SK-N-SH (cell line): ENCODE measurements around the gene WDFY2. TPM values are rescaled to one million over a fixed set of nuclear protein-coding genes. Genes with fewer than 3 reads are reported as not detected.

Experiments used
- CTCF ChIA-PET: fragments of 300-600, 350-600 bp; formaldehyde crosslinking; extraction: SDS; loops from one replicate; lab custom pipeline; 2021; lab: Yijun Ruan, JAX
- POLR2A ChIA-PET: fragments of 350-600 bp; sonication (Branson Sonifier 250); formaldehyde crosslinking; extraction: SDS; loops from one replicate; lab custom pipeline; 2020; ENCODE audit warnings: antibody characterized with exemption, inconsistent platforms; lab: Yijun Ruan, JAX
- DNase-seq: peaks from one replicate; pipeline ENCODE4 v3.0.0; 2012
- H2AFZ ChIP-seq: fragments of 200-600 bp; sonication (generic); 2 replicates; pipeline ENCODE4 v1.8.1; 2016; ENCODE audit warnings: antibody characterized with exemption, mild to moderate bottlenecking, low read depth
- H3F3A ChIP-seq: fragments of 200-600 bp; sonication (generic); replicated peaks from 2 replicates; pipeline ENCODE3; 2016; ENCODE audit warnings: antibody characterized with exemption, mild to moderate bottlenecking; ENCODE audit not compliant: insufficient read depth
- H3K27ac ChIP-seq, 2 experiments: fragments of 200-500 bp in 1 of 2; fragments of 200-600 bp in 1 of 2; sonication (Bioruptor generic) in 1 of 2; sonication (generic), shearing (Covaris generic) in 1 of 2; 2 replicates each; pipeline versions ENCODE4 v1.5.1 to v1.6.1; 2014 to 2016; ENCODE audit warnings: low read depth in 2 of 2, inconsistent platforms in 1 of 2, low read length in 1 of 2, mild to moderate bottlenecking in 1 of 2, mixed read lengths in 1 of 2
- H3K27me3 ChIP-seq: fragments of 200-600 bp; sonication (generic), shearing (Covaris generic); 2 replicates; pipeline ENCODE4 v1.6.1; 2016; ENCODE audit warnings: mixed run types; ENCODE audit not compliant: insufficient read depth
- H3K36me3 ChIP-seq, 2 experiments: fragments of 200-500 bp in 1 of 2; fragments of 200-600 bp in 1 of 2; sonication (Bioruptor generic) in 1 of 2; sonication (generic) in 1 of 2; replicated peaks in 1 of 2; 2 replicates each; pipeline versions ENCODE3 to v1.5.1; 2014 to 2016; ENCODE audit warnings: low read length in 1 of 2, mild to moderate bottlenecking in 1 of 2; ENCODE audit not compliant: insufficient read depth in 2 of 2, control insufficient read depth in 1 of 2
- H3K4me1 ChIP-seq, 2 experiments: fragments of 200-500 bp in 1 of 2; fragments of 200-600 bp in 1 of 2; sonication (Bioruptor generic) in 1 of 2; sonication (generic), shearing (Covaris generic) in 1 of 2; 2 replicates each; pipeline versions ENCODE4 v1.5.1 to v1.6.1; 2014 to 2016; ENCODE audit warnings: low read depth in 1 of 2, low read length in 1 of 2, mixed run types in 1 of 2; ENCODE audit not compliant: insufficient read depth in 2 of 2, control insufficient read depth in 1 of 2
- H3K4me2 ChIP-seq: fragments of 200-600 bp; sonication (generic), shearing (Covaris generic); 2 replicates; pipeline ENCODE4 v1.6.1; 2017; ENCODE audit warnings: mixed run types
- H3K4me3 ChIP-seq, 2 experiments: fragments of 200-500 bp in 1 of 2; fragments of 200-600 bp in 1 of 2; sonication (Bioruptor generic) in 1 of 2; sonication (generic), shearing (Covaris generic) in 1 of 2; 2 replicates each; pipeline versions ENCODE4 v1.5.1 to v1.8.1; 2014 to 2016; ENCODE audit warnings: low read depth in 2 of 2, inconsistent platforms in 1 of 2, low read length in 1 of 2, mild to moderate bottlenecking in 1 of 2, mixed read lengths in 1 of 2, moderate library complexity in 1 of 2
- H3K79me2 ChIP-seq: fragments of 200-600 bp; sonication (generic); 2 replicates; pipeline ENCODE4 v1.8.1; 2017; ENCODE audit warnings: mild to moderate bottlenecking; ENCODE audit not compliant: insufficient read depth
- H3K9ac ChIP-seq: fragments of 200-600 bp; sonication (generic); 2 replicates; pipeline ENCODE4 v1.6.1; 2017; ENCODE audit warnings: mixed run types
- H3K9me2 ChIP-seq: fragments of 200-600 bp; sonication (generic); 2 replicates; pipeline ENCODE4 v1.6.1; 2017; ENCODE audit warnings: mixed run types
- H3K9me3 ChIP-seq: fragments of 200-600 bp; sonication (generic); 2 replicates; pipeline ENCODE4 v1.6.1; 2017; ENCODE audit warnings: mixed run types, mild to moderate bottlenecking, moderate library complexity
- H4K20me1 ChIP-seq: fragments of 200-600 bp; sonication (generic); 2 replicates; pipeline ENCODE4 v1.6.1; 2017; ENCODE audit warnings: mild to moderate bottlenecking, mixed run types; ENCODE audit not compliant: insufficient read depth
- ELF1 ChIP-seq: IDR thresholded peaks from 2 replicates; pipeline ENCODE4 v1.4.0; 2012
- MEF2A ChIP-seq: IDR thresholded peaks from 2 replicates; pipeline ENCODE4 v1.4.0; 2012; ENCODE audit warnings: low read depth, borderline replicate concordance
- NFIC ChIP-seq: IDR thresholded peaks from 2 replicates; pipeline ENCODE4 v1.4.0; 2012; ENCODE audit warnings: borderline replicate concordance
- POLR2AphosphoS5 ChIP-seq: IDR thresholded peaks from 2 replicates; pipeline ENCODE4 v1.6.1; 2012; ENCODE audit warnings: low read depth, low read length
- RCOR1 ChIP-seq: fragments of 150-350 bp; IDR thresholded peaks from 2 replicates; pipeline ENCODE4 v1.6.1; 2017; ENCODE audit warnings: antibody characterized with exemption, low read length
- SMC3 ChIP-seq: IDR thresholded peaks from 2 replicates; pipeline ENCODE4 v1.6.1; 2012; ENCODE audit warnings: low read depth, low read length, improper control_type of control experiment
- TCF12 ChIP-seq: IDR thresholded peaks from 2 replicates; pipeline ENCODE4 v1.4.0; 2012
- TEAD4 ChIP-seq: IDR thresholded peaks from 2 replicates; pipeline ENCODE4 v1.4.0; 2012; ENCODE audit warnings: mild to moderate bottlenecking, borderline replicate concordance; ENCODE audit not compliant: insufficient read depth
- whole genome bisulfite sequencing: methylation state at CpG from one replicate; pipeline ENCODE4 v1.1.6; 2017; ENCODE audit warnings: low lambda C conversion rate; 5-methylcytosine and 5-hydroxymethylcytosine counted together
- polyA plus RNA-seq, 3 experiments: library from polyadenylated mRNA; depleted of rRNA; stranded (reverse); fragments of >200 nt; gene quantifications; 2 replicates each; pipeline ENCODE4 v1.2.3, GENCODE V29; 2012
- TF ChIP-seq, protein P1 (sequence below): fragments of 200-600 bp; sonication (generic); IDR thresholded peaks from 2 replicates; pipeline ENCODE4 v1.6.1; 2017; ENCODE audit warnings: antibody characterized with exemption, mild to moderate bottlenecking, moderate library complexity
- TF ChIP-seq, protein P2 (sequence below): IDR thresholded peaks from 2 replicates; pipeline ENCODE4 v1.4.0; 2012; ENCODE audit warnings: low read depth, borderline replicate concordance
- TF ChIP-seq, protein P3 (sequence below): fragments of 150-350 bp; IDR thresholded peaks from 2 replicates; pipeline ENCODE4 v1.6.1; 2016; ENCODE audit warnings: mild to moderate bottlenecking, low read depth, low read length
- TF ChIP-seq, protein P4 (sequence below): IDR thresholded peaks from 2 replicates; pipeline ENCODE4; 2012

Gene WDFY2
- polyA plus RNA-seq, 1 of the 3 experiments (the other 2 are of a cell fraction): 4.1 TPM

DNA sequence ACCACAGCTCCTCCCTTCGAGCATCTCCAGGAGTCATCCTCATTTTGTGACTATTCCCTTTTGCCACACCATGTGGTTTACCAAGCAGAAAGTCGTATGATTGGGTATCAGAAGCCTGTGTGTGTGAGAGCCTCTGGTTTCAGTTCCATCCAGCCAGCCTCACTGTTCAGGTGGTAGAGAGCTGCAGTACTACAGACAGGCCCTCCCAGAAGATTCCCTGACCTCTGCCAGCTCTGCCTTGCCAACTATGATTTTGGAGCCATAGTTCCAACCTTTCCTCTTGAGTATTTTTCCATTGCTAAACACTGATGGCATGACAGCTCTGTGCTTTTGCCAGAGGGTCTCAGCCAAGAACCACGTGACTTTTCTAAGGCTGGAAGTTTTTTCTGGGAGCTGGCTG, 137.2 kb downstream of the WDFY2 start:
- CTCF ChIA-PET: interaction anchor here (1.3 to 2.6 kb wide), 2 partner anchors 10 to 277 kb away, joined by 3 to 7 read pairs; no protein-coding TSS in a partner anchor

More for the DNA sequence above, 137.2 kb downstream of the WDFY2 start:
- H2AFZ ChIP-seq: no peak overlapping the region
- no peaks in the 10 kb centered on the region for H3K79me2 ChIP-seq
- no peak for DNase-seq
- peaks cover 0 to 6% of the 10 kb centered on the region in 2 experiments for H3K36me3 ChIP-seq
- H3K4me1 ChIP-seq: peaks cover 2 to 3% of the 10 kb centered on the region in 2 experiments; a peak in 2 of 4 replicates
- peaks cover 8% of the 10 kb centered on the region for H3F3A ChIP-seq
- no peak overlapping the region for H3K9ac ChIP-seq
- H4K20me1 ChIP-seq: no peaks in the 10 kb centered on the region
- no peak overlapping the region for H3K4me2 ChIP-seq
- no peaks in the 10 kb centered on the region for H3K9me3 ChIP-seq
- 78% methylated on average over 3 of the region's 3 CpGs for WGBS
- no peak overlapping the region; a peak in 1 of 4 replicates for H3K27ac ChIP-seq
- H3K9me2 ChIP-seq: no peaks in the 10 kb centered on the region
- POLR2A ChIA-PET: no interaction called here
- H3K4me3 ChIP-seq: no peak overlapping the region
- H3K27me3 ChIP-seq: no peaks in the 10 kb centered on the region
- TF ChIP-seq MEF2A (no peak), SMC3 (no peak), TEAD4 (no peak), POLR2AphosphoS5 (no peak), RCOR1 (no peak), ELF1 (no peak), NFIC (no peak), TCF12 (no peak)
- TF ChIP-seq, protein P1, sequence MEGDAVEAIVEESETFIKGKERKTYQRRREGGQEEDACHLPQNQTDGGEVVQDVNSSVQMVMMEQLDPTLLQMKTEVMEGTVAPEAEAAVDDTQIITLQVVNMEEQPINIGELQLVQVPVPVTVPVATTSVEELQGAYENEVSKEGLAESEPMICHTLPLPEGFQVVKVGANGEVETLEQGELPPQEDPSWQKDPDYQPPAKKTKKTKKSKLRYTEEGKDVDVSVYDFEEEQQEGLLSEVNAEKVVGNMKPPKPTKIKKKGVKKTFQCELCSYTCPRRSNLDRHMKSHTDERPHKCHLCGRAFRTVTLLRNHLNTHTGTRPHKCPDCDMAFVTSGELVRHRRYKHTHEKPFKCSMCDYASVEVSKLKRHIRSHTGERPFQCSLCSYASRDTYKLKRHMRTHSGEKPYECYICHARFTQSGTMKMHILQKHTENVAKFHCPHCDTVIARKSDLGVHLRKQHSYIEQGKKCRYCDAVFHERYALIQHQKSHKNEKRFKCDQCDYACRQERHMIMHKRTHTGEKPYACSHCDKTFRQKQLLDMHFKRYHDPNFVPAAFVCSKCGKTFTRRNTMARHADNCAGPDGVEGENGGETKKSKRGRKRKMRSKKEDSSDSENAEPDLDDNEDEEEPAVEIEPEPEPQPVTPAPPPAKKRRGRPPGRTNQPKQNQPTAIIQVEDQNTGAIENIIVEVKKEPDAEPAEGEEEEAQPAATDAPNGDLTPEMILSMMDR: no peak
- TF ChIP-seq, protein P2, sequence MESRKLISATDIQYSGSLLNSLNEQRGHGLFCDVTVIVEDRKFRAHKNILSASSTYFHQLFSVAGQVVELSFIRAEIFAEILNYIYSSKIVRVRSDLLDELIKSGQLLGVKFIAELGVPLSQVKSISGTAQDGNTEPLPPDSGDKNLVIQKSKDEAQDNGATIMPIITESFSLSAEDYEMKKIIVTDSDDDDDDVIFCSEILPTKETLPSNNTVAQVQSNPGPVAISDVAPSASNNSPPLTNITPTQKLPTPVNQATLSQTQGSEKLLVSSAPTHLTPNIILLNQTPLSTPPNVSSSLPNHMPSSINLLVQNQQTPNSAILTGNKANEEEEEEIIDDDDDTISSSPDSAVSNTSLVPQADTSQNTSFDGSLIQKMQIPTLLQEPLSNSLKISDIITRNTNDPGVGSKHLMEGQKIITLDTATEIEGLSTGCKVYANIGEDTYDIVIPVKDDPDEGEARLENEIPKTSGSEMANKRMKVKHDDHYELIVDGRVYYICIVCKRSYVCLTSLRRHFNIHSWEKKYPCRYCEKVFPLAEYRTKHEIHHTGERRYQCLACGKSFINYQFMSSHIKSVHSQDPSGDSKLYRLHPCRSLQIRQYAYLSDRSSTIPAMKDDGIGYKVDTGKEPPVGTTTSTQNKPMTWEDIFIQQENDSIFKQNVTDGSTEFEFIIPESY: no peak
- TF ChIP-seq, protein P3, sequence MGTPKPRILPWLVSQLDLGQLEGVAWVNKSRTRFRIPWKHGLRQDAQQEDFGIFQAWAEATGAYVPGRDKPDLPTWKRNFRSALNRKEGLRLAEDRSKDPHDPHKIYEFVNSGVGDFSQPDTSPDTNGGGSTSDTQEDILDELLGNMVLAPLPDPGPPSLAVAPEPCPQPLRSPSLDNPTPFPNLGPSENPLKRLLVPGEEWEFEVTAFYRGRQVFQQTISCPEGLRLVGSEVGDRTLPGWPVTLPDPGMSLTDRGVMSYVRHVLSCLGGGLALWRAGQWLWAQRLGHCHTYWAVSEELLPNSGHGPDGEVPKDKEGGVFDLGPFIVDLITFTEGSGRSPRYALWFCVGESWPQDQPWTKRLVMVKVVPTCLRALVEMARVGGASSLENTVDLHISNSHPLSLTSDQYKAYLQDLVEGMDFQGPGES: no peak
- TF ChIP-seq, protein P4, sequence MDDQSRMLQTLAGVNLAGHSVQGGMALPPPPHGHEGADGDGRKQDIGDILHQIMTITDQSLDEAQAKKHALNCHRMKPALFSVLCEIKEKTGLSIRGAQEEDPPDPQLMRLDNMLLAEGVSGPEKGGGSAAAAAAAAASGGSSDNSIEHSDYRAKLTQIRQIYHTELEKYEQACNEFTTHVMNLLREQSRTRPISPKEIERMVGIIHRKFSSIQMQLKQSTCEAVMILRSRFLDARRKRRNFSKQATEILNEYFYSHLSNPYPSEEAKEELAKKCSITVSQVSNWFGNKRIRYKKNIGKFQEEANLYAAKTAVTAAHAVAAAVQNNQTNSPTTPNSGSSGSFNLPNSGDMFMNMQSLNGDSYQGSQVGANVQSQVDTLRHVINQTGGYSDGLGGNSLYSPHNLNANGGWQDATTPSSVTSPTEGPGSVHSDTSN: no peak
- TF ChIP-seq, all 33 proteins: peak for 0
